IMR-90 (cell line): ENCODE measurements around the gene TRMT6. TPM values are rescaled to one million over a fixed set of nuclear protein-coding genes. Genes with fewer than 3 reads are reported as not detected.

Experiments
- ATAC-seq: fragments of 200-7000 bp; cut with Tn5 transposase; 2 replicates; pipeline ENCODE4 v1.9.1; 2020; ENCODE audit warnings: low read depth, mild to moderate bottlenecking, moderate library complexity
- BruUV-seq: library from RNA; stranded (reverse); fragments of 400-500 nt; replicated peaks from 2 replicates; lab custom pipeline; 2021; lab: Mats Ljungman, UMichigan
- CTCF ChIA-PET: fragments of 300-600 bp; formaldehyde crosslinking; extraction: SDS; loops from one replicate; lab custom pipeline; 2021; ENCODE audit warnings: antibody characterized with exemption; lab: Yijun Ruan, JAX
- POLR2A ChIA-PET: fragments of 300-600 bp; sonication (Branson Sonifier 250); formaldehyde crosslinking; loops from one replicate; lab custom pipeline; 2022; ENCODE audit warnings: antibody characterized with exemption; ENCODE audit not compliant: unreplicated experiment; lab: Charles Lee
- DNase-seq: peaks from one replicate; pipeline ENCODE4 v3.0.0; 2013
- H2AFZ ChIP-seq: replicated peaks from 2 replicates; pipeline ENCODE3; 2013; ENCODE audit warnings: low read length, mild to moderate bottlenecking; ENCODE audit not compliant: poor library complexity
- H2AK5ac ChIP-seq: 2 replicates; pipeline ENCODE4 v1.6.1; 2013; ENCODE audit warnings: low read depth, low read length, inconsistent platforms
- H2AK9ac ChIP-seq: replicated peaks from 2 replicates; pipeline ENCODE3; 2013; ENCODE audit warnings: mild to moderate bottlenecking, low read depth, low read length, moderate library complexity; ENCODE audit not compliant: poor library complexity
- H2BK120ac ChIP-seq: 2 replicates; pipeline ENCODE4 v1.6.1; 2013; ENCODE audit warnings: low read depth, low read length, inconsistent platforms
- H2BK15ac ChIP-seq: 3 replicates; pipeline ENCODE4 v1.6.1; 2013; ENCODE audit warnings: low read depth, low read length, inconsistent platforms
- H2BK20ac ChIP-seq: 2 replicates; pipeline ENCODE4 v1.6.1; 2013; ENCODE audit warnings: low read depth, mild to moderate bottlenecking, inconsistent platforms, low read length, moderate library complexity
- H2BK5ac ChIP-seq: 2 replicates; pipeline ENCODE4 v1.6.1; 2013; ENCODE audit warnings: mild to moderate bottlenecking, low read depth, low read length, inconsistent platforms; ENCODE audit not compliant: poor library complexity, severe bottlenecking
- H3K14ac ChIP-seq: replicated peaks from 2 replicates; pipeline ENCODE4 v1.6.1; 2013; ENCODE audit warnings: low read depth, low read length, inconsistent platforms
- H3K18ac ChIP-seq: 2 replicates; pipeline ENCODE4 v1.6.1; 2013; ENCODE audit warnings: low read depth, low read length, control low read depth
- H3K23ac ChIP-seq: 2 replicates; pipeline ENCODE4 v1.6.1; 2013; ENCODE audit warnings: low read depth, low read length, inconsistent platforms
- H3K27ac ChIP-seq: 2 replicates; pipeline ENCODE4 v1.5.1; 2013; ENCODE audit warnings: mild to moderate bottlenecking, control low read depth, low read length; ENCODE audit not compliant: insufficient read depth
- H3K27me3 ChIP-seq: 2 replicates; pipeline ENCODE4 v1.6.1; 2013; ENCODE audit warnings: low read length; ENCODE audit not compliant: control insufficient read depth, insufficient read depth
- H3K36me3 ChIP-seq: 2 replicates; pipeline ENCODE4 v1.6.1; 2013; ENCODE audit warnings: low read length, mixed read lengths; ENCODE audit not compliant: control insufficient read depth, insufficient read depth
- H3K4ac ChIP-seq: 2 replicates; pipeline ENCODE4 v1.6.1; 2013; ENCODE audit warnings: low read depth, low read length, inconsistent platforms
- H3K4me1 ChIP-seq: 2 replicates; pipeline ENCODE4 v1.6.1; 2013; ENCODE audit warnings: low read length, mixed read lengths; ENCODE audit not compliant: control insufficient read depth, insufficient read depth
- H3K4me2 ChIP-seq: 2 replicates; pipeline ENCODE4 v1.6.1; 2013; ENCODE audit warnings: low read depth, mild to moderate bottlenecking, control low read depth, low read length, moderate library complexity
- H3K4me3 ChIP-seq: 2 replicates; pipeline ENCODE4 v1.5.1; 2013; ENCODE audit warnings: low read depth, mild to moderate bottlenecking, control low read depth, low read length, moderate library complexity; ENCODE audit not compliant: insufficient read depth
- H3K56ac ChIP-seq: 2 replicates; pipeline ENCODE4 v1.6.1; 2013; ENCODE audit warnings: low read length, inconsistent platforms; ENCODE audit not compliant: insufficient read depth; ENCODE audit errors: extremely low read depth
- H3K79me1 ChIP-seq, 2 experiments: 2 replicates each; pipeline ENCODE4 v1.6.1; 2013; ENCODE audit warnings: low read length in 2 of 2, inconsistent platforms in 1 of 2, low read depth in 1 of 2
- H3K9ac ChIP-seq: 2 replicates; pipeline ENCODE4 v1.6.1; 2013; ENCODE audit warnings: low read depth, low read length, control low read depth
- H3K9me1 ChIP-seq: 2 replicates; pipeline ENCODE4 v1.6.1; 2013; ENCODE audit warnings: low read length, inconsistent platforms; ENCODE audit not compliant: insufficient read depth
- H3K9me3 ChIP-seq: 2 replicates; pipeline ENCODE4 v1.6.1; 2013; ENCODE audit warnings: low read length; ENCODE audit not compliant: control insufficient read depth, insufficient read depth
- H4K20me1 ChIP-seq: 2 replicates; pipeline ENCODE4 v1.6.1; 2013; ENCODE audit warnings: low read length, inconsistent platforms; ENCODE audit not compliant: insufficient read depth
- H4K5ac ChIP-seq: 2 replicates; pipeline ENCODE4 v1.6.1; 2013; ENCODE audit warnings: mild to moderate bottlenecking, low read depth, low read length, control low read depth
- H4K8ac ChIP-seq, 2 experiments: 2 replicates each; pipeline ENCODE4 v1.6.1; 2013; ENCODE audit warnings: low read depth in 2 of 2, low read length in 2 of 2, control low read depth in 1 of 2, inconsistent platforms in 1 of 2
- H4K91ac ChIP-seq: 2 replicates; pipeline ENCODE4 v1.6.1; 2013; ENCODE audit warnings: low read depth, low read length, inconsistent platforms; ENCODE audit not compliant: insufficient read depth
- CEBPB ChIP-seq: IDR thresholded peaks from 2 replicates; pipeline ENCODE4 v1.6.1; 2012; ENCODE audit warnings: low read depth, low read length, improper control_type of control experiment
- FOS ChIP-seq: fragments of 150-350 bp; IDR thresholded peaks from 2 replicates; pipeline ENCODE4 v1.6.1; 2016; ENCODE audit warnings: low read depth, low read length
- MXI1 ChIP-seq: IDR thresholded peaks from 2 replicates; pipeline ENCODE4 v1.6.1; 2012; ENCODE audit warnings: low read depth, mild to moderate bottlenecking, low read length, moderate library complexity, borderline replicate concordance
- RAD21 ChIP-seq: IDR thresholded peaks from 2 replicates; pipeline ENCODE4 v1.6.1; 2012; ENCODE audit warnings: low read length, improper control_type of control experiment
- RFX5 ChIP-seq: IDR thresholded peaks from 2 replicates; pipeline ENCODE4 v1.8.0; 2012; ENCODE audit warnings: low read depth, mild to moderate bottlenecking, low read length, moderate library complexity
- WGBS, 2 experiments: methylation state at CpG; one replicate each; pipeline versions ENCODE4 v1.1.5 to v1.1.7; 2013; ENCODE audit warnings: missing lambda C conversion rate in 2 of 2; ENCODE audit not compliant: insufficient read length in 1 of 2; ENCODE audit errors: extremely low coverage in 2 of 2; 5-methylcytosine and 5-hydroxymethylcytosine counted together
- dilution Hi-C: fragments of 300-500 bp; cut with HindIII; formaldehyde crosslinking; loops from one replicate; pipeline ENCODE4 v1.14.3; 2018; ENCODE audit warnings: low sequenced_read_pairs; ENCODE audit not compliant: unreplicated experiment
- in situ Hi-C: fragments of 300-500 bp; cut with MboI; formaldehyde crosslinking; loops from 3 replicates; pipeline ENCODE4 v1.14.3; 2019; ENCODE audit warnings: low sequenced_read_pairs, inconsistent platforms, mixed read lengths
- intact Hi-C: fragments of 100-400 bp; cut with micrococcal nuclease; formaldehyde crosslinking; loops from 2 replicates; pipeline ENCODE4 v1.10.0; 2022
- polyA plus RNA-seq, 3 experiments: library from polyadenylated mRNA; depleted of rRNA; stranded (reverse); fragments of >200 nt; gene quantifications; 2 replicates each; pipeline ENCODE4 v1.2.3, GENCODE V29; 2012; ENCODE audit warnings: low replicate concordance in 1 of 3
- total RNA-seq: library from RNA; depleted of rRNA; stranded (reverse); fragments of >200 nt; gene quantifications from 2 replicates; pipeline ENCODE4 v1.2.3, GENCODE V29; 2012
- TF ChIP-seq, protein P1 (sequence below): fragments of 150-350 bp; IDR thresholded peaks from 2 replicates; pipeline ENCODE4 v1.6.1; 2017; ENCODE audit warnings: mild to moderate bottlenecking, antibody characterized with exemption, low read length, low read depth

The TRMT6 gene
- total and polyA plus RNA-seq, 2 of the 4 experiments (the other 2 are of a cell fraction), result 7.2 to 8.0 TPM

DNA sequence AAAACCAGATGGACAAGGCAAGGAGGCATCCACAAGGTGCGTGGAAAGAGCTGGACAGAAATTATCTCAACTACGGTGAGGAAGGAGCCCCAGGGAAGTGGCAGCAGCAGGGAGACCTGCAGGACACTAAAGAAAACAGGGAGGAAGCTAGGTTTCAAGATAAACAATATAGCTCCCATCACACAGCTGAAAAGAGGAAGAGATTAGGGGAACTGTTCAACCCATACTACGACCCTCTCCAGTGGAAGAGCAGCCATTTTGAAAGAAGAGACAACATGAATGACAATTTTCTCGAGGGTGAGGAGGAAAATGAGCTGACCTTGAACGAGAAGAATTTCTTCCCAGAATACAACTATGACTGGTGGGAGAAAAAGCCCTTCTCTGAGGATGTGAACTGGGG, 26.8 kb downstream of the TRMT6 start:
- WGBS, 2 experiments, result 40% methylated on average over 1 of the region's 5 CpGs; no CpG with 5 or more reads in 1 of the 2 experiments
- H2AK9ac ChIP-seq, result no peak overlapping the region
- H3K79me1 ChIP-seq, result no peaks in the 10 kb centered on the region
- intact Hi-C loops, result no loop called here
- no peak overlapping the region for H3K4me3 ChIP-seq
- H3K18ac ChIP-seq, result no peak overlapping the region
- ATAC-seq, result no peak
- dilution Hi-C loops, result no loop called here
- no peak overlapping the region for H3K56ac ChIP-seq
- TF ChIP-seq, protein P1, sequence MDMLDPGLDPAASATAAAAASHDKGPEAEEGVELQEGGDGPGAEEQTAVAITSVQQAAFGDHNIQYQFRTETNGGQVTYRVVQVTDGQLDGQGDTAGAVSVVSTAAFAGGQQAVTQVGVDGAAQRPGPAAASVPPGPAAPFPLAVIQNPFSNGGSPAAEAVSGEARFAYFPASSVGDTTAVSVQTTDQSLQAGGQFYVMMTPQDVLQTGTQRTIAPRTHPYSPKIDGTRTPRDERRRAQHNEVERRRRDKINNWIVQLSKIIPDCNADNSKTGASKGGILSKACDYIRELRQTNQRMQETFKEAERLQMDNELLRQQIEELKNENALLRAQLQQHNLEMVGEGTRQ, result no peak
- TF ChIP-seq RFX5 (no peak), MXI1 (no peak), RAD21 (no peak), CEBPB (no peak), FOS (no peak)
- H4K8ac ChIP-seq, result no peak overlapping the region
- CTCF ChIA-PET, result no interaction called here
- no peaks in the 10 kb centered on the region for H3K9me3 ChIP-seq
- H3K23ac ChIP-seq, result no peak overlapping the region
- H3K36me3 ChIP-seq, result no peaks in the 10 kb centered on the region
- no peak overlapping the region for H3K4ac ChIP-seq
- no peak overlapping the region for H4K91ac ChIP-seq
- 0 out of 2 replicates have a peak, but pooled peaks cover 4% of the 10 kb centered on the region for H3K9me1 ChIP-seq
- peaks cover 19% of the 10 kb centered on the region for H3K27me3 ChIP-seq
- no peak overlapping the region for H3K14ac ChIP-seq
- in situ Hi-C loops, result no loop called here
- no peak overlapping the region for H3K27ac ChIP-seq
- H3K9ac ChIP-seq, result no peak overlapping the region
- no peak overlapping the region for H2BK5ac ChIP-seq
- H2BK120ac ChIP-seq, result no peak overlapping the region
- no peak for DNase-seq
- no peak overlapping the region for H3K4me2 ChIP-seq
- H2AFZ ChIP-seq, result no peak overlapping the region
- H4K5ac ChIP-seq, result no peak overlapping the region
- no peak overlapping the region for H2BK15ac ChIP-seq
- BruUV-seq, result no TSS peak
- no peak overlapping the region for H2AK5ac ChIP-seq
- H3K4me1 ChIP-seq, result peaks cover 2% of the 10 kb centered on the region; the same call in 1 of the 2 replicates
- H4K20me1 ChIP-seq, result no peaks in the 10 kb centered on the region
- no peak overlapping the region for H2BK20ac ChIP-seq
- POLR2A ChIA-PET, result no interaction called here
